Neural crest cell (in vitro differentiated cells): Measurements from ENCODE around the gene DTNBP1. TPM values are rescaled to one million over a fixed set of nuclear protein-coding genes. Genes with fewer than 3 reads are reported as not detected.

Source experiments
- DNase-seq: peaks from one replicate; pipeline ENCODE4 v3.0.0; 2021; ENCODE audit warnings: low read depth, mixed read lengths, low spot score
- H3K27ac Mint-ChIP-seq: one replicate; pipeline ENCODE4 v1.8.0; 2021; ENCODE audit warnings: mild to moderate bottlenecking, mixed read lengths; ENCODE audit not compliant: unreplicated experiment
- H3K27me3 Mint-ChIP-seq: 2 replicates; pipeline ENCODE4 v1.8.0; 2021; ENCODE audit warnings: low read depth, mild to moderate bottlenecking, mixed read lengths
- H3K36me3 Mint-ChIP-seq: 2 replicates; pipeline ENCODE4 v1.8.0; 2021; ENCODE audit warnings: low read depth, mild to moderate bottlenecking, mixed read lengths
- H3K4me1 Mint-ChIP-seq: 2 replicates; pipeline ENCODE4 v1.8.0; 2021; ENCODE audit warnings: mixed read lengths
- H3K4me3 Mint-ChIP-seq: one replicate; pipeline ENCODE4 v1.8.0; 2021; ENCODE audit warnings: mild to moderate bottlenecking, mixed read lengths
- H3K9me3 Mint-ChIP-seq: 2 replicates; pipeline ENCODE4 v1.8.0; 2021; ENCODE audit warnings: mixed read lengths
- CTCF ChIP-seq: fragments of 200-600 bp; sonication (generic); conservative IDR thresholded peaks from 2 replicates; pipeline ENCODE4 v1.5.0; 2021; ENCODE audit warnings: antibody characterized with exemption, mild to moderate bottlenecking
- total RNA-seq: library from RNA; stranded (reverse); gene quantifications from 2 replicates; pipeline ENCODE4 v1.2.1, GENCODE V29; 2021

DTNBP1 gene
- total RNA-seq, 1 donor from 2014 or later, result 13.5 TPM

- H3K27ac Mint-ChIP-seq, result no peak overlapping the region
- no peak for TF ChIP-seq CTCF
- no peaks in the 10 kb centered on the region for H3K27me3 Mint-ChIP-seq
- H3K9me3 Mint-ChIP-seq, result no peaks in the 10 kb centered on the region
- H3K4me1 Mint-ChIP-seq, result no peaks in the 10 kb centered on the region
- H3K4me3 Mint-ChIP-seq, result no peak overlapping the region
- DNase-seq, result no peak
- no peaks in the 10 kb centered on the region for H3K36me3 Mint-ChIP-seq
Measured at GRCh38 chr6:15628499-15629131, 34.2 kb downstream of the DTNBP1 start.

GRCh38 chr6:15627821-15628220 lies 35.0 kb downstream of the DTNBP1 start:
- Mint-ChIP-seq H3K4me3 (no peak overlapping the region), H3K4me1 (no peaks in the 10 kb centered on the region), H3K27me3 (no peaks in the 10 kb centered on the region), H3K36me3 (no peaks in the 10 kb centered on the region), H3K9me3 (no peaks in the 10 kb centered on the region), H3K27ac (no peak overlapping the region)
- no peak for TF ChIP-seq CTCF
- DNase-seq, result no peak

GRCh38 chr6:15626878-15627674 lies 35.8 kb downstream of the DTNBP1 start:
- no peak for DNase-seq
- Mint-ChIP-seq H3K4me1 (no peaks in the 10 kb centered on the region), H3K9me3 (no peaks in the 10 kb centered on the region), H3K27ac (no peak overlapping the region), H3K4me3 (no peak overlapping the region), H3K27me3 (no peaks in the 10 kb centered on the region), H3K36me3 (no peaks in the 10 kb centered on the region)
- no peak for TF ChIP-seq CTCF

- no peak for DNase-seq
- H3K4me1 Mint-ChIP-seq, result peaks cover 9% of the 10 kb centered on the region
- no peaks in the 10 kb centered on the region for H3K36me3 Mint-ChIP-seq
- TF ChIP-seq CTCF, result no peak
- H3K27ac Mint-ChIP-seq, result no peak overlapping the region
- H3K9me3 Mint-ChIP-seq, result no peaks in the 10 kb centered on the region
- H3K27me3 Mint-ChIP-seq, result no peaks in the 10 kb centered on the region
- H3K4me3 Mint-ChIP-seq, result no peak overlapping the region
Measured at GRCh38 chr6:15626160-15626559, 36.7 kb downstream of the DTNBP1 start.

GRCh38 chr6:15623276-15624116 lies 39.3 kb downstream of the DTNBP1 start:
- H3K36me3 Mint-ChIP-seq, result peaks cover 2% of the 10 kb centered on the region
- no peaks in the 10 kb centered on the region for H3K9me3 Mint-ChIP-seq
- TF ChIP-seq CTCF, result peak; percentile 84
- no peaks in the 10 kb centered on the region for H3K27me3 Mint-ChIP-seq
- no peak overlapping the region for H3K27ac Mint-ChIP-seq
- H3K4me3 Mint-ChIP-seq, result no peak overlapping the region
- H3K4me1 Mint-ChIP-seq, result peaks cover 11% of the 10 kb centered on the region
- no peak for DNase-seq
